OCI-LY3 (cell line): Measurements from ENCODE around the gene TAS2R40.

ENCODE experiments used
- CTCF ChIP-seq: fragments of 200-600, 300-600 bp; sonication (generic); IDR thresholded peaks from 2 replicates; pipeline ENCODE4 v1.5.1; 2014; ENCODE audit warnings: antibody characterized with exemption, low read length, low read depth
- EZH2phosphoT487 ChIP-seq: fragments of 200-600 bp; shearing (Covaris generic); IDR thresholded peaks from 2 replicates; pipeline ENCODE4 v1.6.1; 2018; ENCODE audit warnings: antibody characterized with exemption, mixed run types, low read depth

DNA sequence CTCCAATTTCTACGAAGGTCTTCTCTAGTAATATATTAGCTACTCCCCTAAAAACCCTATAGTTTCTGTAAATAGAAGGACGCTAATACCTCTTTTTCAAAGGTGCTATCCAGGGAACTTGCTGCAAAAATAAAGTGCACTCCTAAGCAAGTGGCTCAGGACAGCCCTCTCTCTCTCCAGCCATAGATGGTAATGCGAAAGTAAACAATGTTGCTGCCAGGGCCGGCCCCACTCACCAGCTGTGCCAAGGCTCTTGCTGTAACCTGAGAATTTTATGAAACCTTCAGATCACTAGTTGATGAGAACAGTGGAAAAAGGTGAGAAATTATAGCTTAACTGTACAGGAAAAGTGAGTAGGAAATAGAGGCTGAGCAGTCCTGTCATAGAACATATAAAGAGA lies 49.5 kb upstream of the TAS2R40 start:
- TF ChIP-seq CTCF (no peak), EZH2phosphoT487 (no peak)
